HepG2 (cell line): ENCODE data around the gene AKR7A3. TPM values are rescaled to one million over a fixed set of nuclear protein-coding genes. Genes with fewer than 3 reads are reported as not detected.
"Not testable (repeated sequence)": the region's sequence is repeated elsewhere in the genome, so short reads cannot be mapped to it uniquely, and the experiment has no call there.

Experiments used
- ATAC-seq: fragments of 200-7000 bp; cut with Tn5 transposase; 3 replicates; pipeline ENCODE4 v1.9.1; 2020; ENCODE audit warnings: mild to moderate bottlenecking, moderate library complexity
- BruUV-seq: library from RNA; stranded (reverse); fragments of 400-500 nt; replicated peaks from 2 replicates; lab custom pipeline; 2021; lab: Mats Ljungman, UMichigan
- CTCF ChIA-PET: fragments of 300-600 bp; formaldehyde crosslinking; extraction: SDS; loops from one replicate; lab custom pipeline; 2021; ENCODE audit warnings: low total read pairs, inconsistent platforms, low intra/inter-chr PET ratio; lab: Yijun Ruan, JAX
- POLR2A ChIA-PET: fragments of 350-600 bp; sonication (Branson Sonifier 250); formaldehyde crosslinking; loops from one replicate; lab custom pipeline; 2020; ENCODE audit warnings: antibody characterized with exemption, inconsistent platforms; lab: Yijun Ruan, JAX
- DNase-seq: peaks from one replicate; pipeline ENCODE4 v3.0.0-alpha.2; 2015; ENCODE audit warnings: low spot score
- FAIRE-seq: peaks from 3 replicates; lab custom pipeline; 2011; peaks lifted over from hg19 to GRCh38; lab: Jason Lieb, UNC
- H2AFZ ChIP-seq: one replicate; pipeline ENCODE4 v1.6.1; 2011; ENCODE audit warnings: low read length, inconsistent platforms
- H3K27ac ChIP-seq: fragments of 300-600 bp; 3 replicates; pipeline ENCODE4 v1.8.0; 2011; ENCODE audit warnings: mixed run types, mild to moderate bottlenecking, mixed read lengths, low read length, inconsistent platforms; ENCODE audit not compliant: insufficient read depth; ENCODE audit errors: extremely low read length
- H3K27me3 ChIP-seq, 2 experiments: fragments of 200-600 bp in 1 of 2; 2 replicates in 1 of 2; 3 replicates in 1 of 2; pipeline versions ENCODE4 v1.6.0 to v1.8.0; 2011; ENCODE audit warnings: low read length in 2 of 2, mild to moderate bottlenecking in 2 of 2, moderate library complexity in 2 of 2, inconsistent platforms in 1 of 2; ENCODE audit not compliant: insufficient read depth in 2 of 2, control insufficient read depth in 1 of 2
- H3K36me3 ChIP-seq, 2 experiments: fragments of 200-600 bp in 1 of 2; replicated peaks in 1 of 2; 2 replicates in 1 of 2; 3 replicates in 1 of 2; pipeline versions ENCODE4 v1.5.1 to v1.8.0; 2011; ENCODE audit warnings: low read length in 2 of 2, inconsistent platforms in 1 of 2; ENCODE audit not compliant: insufficient read depth in 2 of 2, control insufficient read depth in 1 of 2
- H3K4me1 ChIP-seq: 2 replicates; pipeline ENCODE4 v1.5.1; 2012; ENCODE audit warnings: low read length, inconsistent platforms; ENCODE audit not compliant: insufficient read depth
- H3K4me2 ChIP-seq: 2 replicates; pipeline ENCODE4 v1.6.0; 2011; ENCODE audit warnings: low read depth, low read length, inconsistent platforms
- H3K4me3 ChIP-seq, 3 experiments: fragments of 200-600 bp in 1 of 3; sonication (generic), shearing (Covaris generic) in 1 of 3; replicated peaks in 1 of 3; 2 replicates each; pipeline ENCODE4 v1.5.1; 2011 to 2016; ENCODE audit warnings: low read length in 3 of 3, inconsistent platforms in 2 of 3, low read depth in 2 of 3, mild to moderate bottlenecking in 2 of 3, control low read depth in 1 of 3, mixed read lengths in 1 of 3; ENCODE audit not compliant: insufficient read depth in 1 of 3
- H3K79me2 ChIP-seq: one replicate; pipeline ENCODE4 v1.6.1; 2011; ENCODE audit warnings: low read length, inconsistent platforms; ENCODE audit not compliant: insufficient read depth
- H3K9ac ChIP-seq: 2 replicates; pipeline ENCODE4 v1.6.0; 2011; ENCODE audit warnings: mild to moderate bottlenecking, low read depth, low read length, inconsistent platforms; ENCODE audit not compliant: insufficient read depth
- H3K9me3 ChIP-seq: 2 replicates; pipeline ENCODE4 v1.5.1; 2012; ENCODE audit warnings: mild to moderate bottlenecking, low read length
- H4K20me1 ChIP-seq: 2 replicates; pipeline ENCODE4 v1.6.0; 2011; ENCODE audit warnings: inconsistent platforms, mild to moderate bottlenecking, low read length, moderate library complexity; ENCODE audit not compliant: insufficient read depth
- GTF3A ChIP-seq: sonication (generic); formaldehyde crosslinking; conservative IDR thresholded peaks from 2 replicates; pipeline ENCODE4 v1.4.0; 2020; ENCODE audit warnings: mild to moderate bottlenecking, missing genetic modification reagents
- HIC2 ChIP-seq: sonication (generic); formaldehyde crosslinking; IDR thresholded peaks from 2 replicates; pipeline ENCODE4 v1.9.0; 2022; ENCODE audit warnings: low read depth, missing genetic modification reagents
- WGBS: methylation state at CpG from one replicate; pipeline ENCODE4 v1.1.6; 2017; ENCODE audit warnings: low lambda C conversion rate; 5-methylcytosine and 5-hydroxymethylcytosine counted together
- in situ Hi-C: cut with HindIII; loops from 2 replicates; pipeline ENCODE4 v1.10.0; 2017; ENCODE audit warnings: low pct_unique_long_range_greater_than_20kb; ENCODE audit not compliant: extremely low pct_ligation_motif_present
- intact Hi-C: fragments of 100-400 bp; cut with micrococcal nuclease; formaldehyde crosslinking; loops from one replicate; pipeline ENCODE4 v1.10.0; 2022; ENCODE audit not compliant: unreplicated experiment
- polyA plus RNA-seq, 8 experiments: library from polyadenylated mRNA; depleted of rRNA in 3 of 8; stranded (reverse) in 7 of 8; unstranded in 1 of 8; fragments of >200 nt; fragmentation: Illumina TruSeq in 4 of 8; extraction: Trizol in 4 of 8; gene quantifications; 2 replicates each; pipeline versions ENCODE4 v1.2.1 to v1.2.3, GENCODE V29; 2011 to 2016; ENCODE audit warnings: low read depth in 4 of 8, missing spikeins in 1 of 8, mixed read lengths in 1 of 8; ENCODE audit not compliant: insufficient read depth in 1 of 8
- total RNA-seq, 5 experiments: library from RNA; depleted of rRNA; stranded (reverse); fragments of >200 nt; fragmentation: Illumina TruSeq; extraction: Trizol; gene quantifications; 2 replicates each; pipeline ENCODE4 v1.2.3, GENCODE V29; 2016; ENCODE audit warnings: low read depth in 1 of 5

AKR7A3 gene
- total and polyA plus RNA-seq, 2 of the 13 experiments (the other 11 are each of a cell fraction or from before 2014, with no cell fraction given) = 0.58 to 1.00 TPM

GRCh38 chr1:19273844-19274531 is 14.6 kb downstream of the AKR7A3 start:
- H2AFZ ChIP-seq, H3K36me3 ChIP-seq, POLR2A ChIA-PET, BruUV-seq, CTCF ChIA-PET, H3K79me2 ChIP-seq, H3K27me3 ChIP-seq, H3K9ac ChIP-seq, intact Hi-C loops, H3K9me3 ChIP-seq, in situ Hi-C loops, DNase-seq, H4K20me1 ChIP-seq, ATAC-seq, H3K4me3 ChIP-seq, FAIRE-seq, H3K27ac ChIP-seq, H3K4me2 ChIP-seq: not testable (repeated sequence)
- 98% methylated on average over 36 of the region's 66 CpGs for WGBS
- H3K4me1 ChIP-seq = peaks cover 42% of the 10 kb centered on the region

GRCh38 chr1:19273106-19273843 is 15.3 kb downstream of the AKR7A3 start:
- Histone ChIP-seq H3K27ac (no peak overlapping the region), H3K4me2 (no peak overlapping the region), H3K27me3 (no peaks in the 10 kb centered on the region), H3K36me3 (no peaks in the 10 kb centered on the region), H4K20me1 (no peaks in the 10 kb centered on the region), H3K9me3 (no peaks in the 10 kb centered on the region), H3K4me3 (no peak overlapping the region), H2AFZ (no peak overlapping the region), H3K4me1 (peaks cover 42% of the 10 kb centered on the region), H3K79me2 (no peaks in the 10 kb centered on the region), H3K9ac (no peak overlapping the region)
- ATAC-seq (no peak), FAIRE-seq (no peak), DNase-seq (no peak)
- WGBS = 89% methylated on average over 22 of the region's 22 CpGs
- peak; percentile 59; the same call in 1 of the 2 replicates for TF ChIP-seq HIC2 (CRISPR knock-in tag)
- no peak for TF ChIP-seq GTF3A
- BruUV-seq = no TSS peak
- in situ Hi-C loops (no loop called here), intact Hi-C loops (no loop called here)
- CTCF ChIA-PET = no interaction called here
- POLR2A ChIA-PET = interaction anchor here (1.4 kb wide), 1 partner anchor 22 kb away, joined by 4 read pairs; the partner anchor contains the start of genes EMC1 and MRTO4
